Right forelimb (tissue), 1 donor: Measurements from ENCODE around the gene OR7G3.
A peak's percentile ranks its signal among the peaks of the same experiment; 100 is the strongest.

ENCODE experiments used
- DNase-seq: peaks from one replicate; pipeline ENCODE4 v3.0.0-alpha.2; 2018

The OR7G3 gene

GRCh38 chr19:9126900-9127405 is at the start of gene OR7G3:
Gene OR7G3, minus strand, starts transcription at chr19:9126950. Its CDS starts 0 bp downstream, at chr19:9126950.
- no peak for DNase-seq

DNA sequence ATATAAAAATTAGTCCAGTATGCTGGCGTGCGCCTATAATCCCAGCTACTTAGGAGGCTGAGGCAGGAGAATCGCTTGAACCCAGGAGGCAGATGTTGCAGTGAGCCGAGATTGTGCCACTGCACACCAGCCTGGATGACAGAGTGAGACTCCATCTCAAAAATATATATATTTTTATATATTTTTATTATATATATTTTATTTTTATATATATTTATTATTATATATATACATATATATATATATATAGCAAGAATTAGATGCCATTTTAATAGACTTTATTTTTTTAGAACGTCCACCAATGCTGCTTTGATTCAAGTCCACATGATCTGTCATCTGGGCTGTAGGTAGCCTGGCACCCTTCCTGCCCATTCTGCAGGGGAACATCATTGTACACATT is 48.6 kb upstream of the OR7G3 start:
- DNase-seq: no peak

GRCh38 chr19:9171393-9171991 is 44.7 kb upstream of the OR7G3 start:
- no peak for DNase-seq

GRCh38 chr19:9166846-9167245 is 40.1 kb upstream of the OR7G3 start:
- no peak for DNase-seq

DNA sequence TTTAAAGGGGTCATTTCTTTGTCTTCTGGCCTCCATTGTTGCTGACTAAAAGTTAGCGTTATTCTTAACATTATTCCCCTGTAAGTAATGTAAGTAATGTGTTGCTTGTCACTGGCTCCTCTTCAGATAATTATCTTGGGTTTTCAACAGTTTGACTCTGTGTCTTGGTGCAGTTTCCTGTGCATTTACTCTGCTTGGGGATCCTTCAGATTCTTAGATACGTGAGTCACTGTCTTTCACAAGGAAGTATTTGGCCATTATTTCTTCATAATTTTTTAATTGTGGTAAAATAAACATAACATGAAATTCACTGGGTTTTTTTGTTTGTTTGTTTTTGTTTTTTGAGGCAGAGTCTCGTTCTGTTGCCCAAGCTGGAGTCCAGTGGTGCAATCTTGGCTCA is 38.5 kb upstream of the OR7G3 start:
- DNase-seq: no peak

- no peak for DNase-seq
These were observed 34.7 kb upstream of the OR7G3 start for GRCh38 chr19:9161427-9161826.

DNA sequence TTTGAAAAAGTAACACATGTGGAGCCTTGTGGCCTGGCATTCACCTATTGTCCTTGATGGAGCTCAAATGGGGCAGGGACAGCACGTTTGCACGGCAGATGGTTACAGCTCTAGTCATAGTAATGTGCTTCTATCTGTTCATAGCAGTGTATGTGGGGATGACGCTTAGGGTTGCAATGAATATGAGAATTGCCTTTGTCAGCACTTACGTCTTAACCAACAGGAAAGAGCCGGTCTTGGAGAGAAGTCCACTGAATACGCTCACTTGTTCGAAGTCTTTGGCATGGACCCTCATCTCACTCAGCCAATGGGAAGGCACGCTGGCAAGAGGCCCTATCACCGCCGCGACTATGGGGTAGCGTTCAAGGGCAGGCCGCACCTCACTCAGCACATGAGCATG is 33.1 kb upstream of the OR7G3 start:
- no peak for DNase-seq

DNA sequence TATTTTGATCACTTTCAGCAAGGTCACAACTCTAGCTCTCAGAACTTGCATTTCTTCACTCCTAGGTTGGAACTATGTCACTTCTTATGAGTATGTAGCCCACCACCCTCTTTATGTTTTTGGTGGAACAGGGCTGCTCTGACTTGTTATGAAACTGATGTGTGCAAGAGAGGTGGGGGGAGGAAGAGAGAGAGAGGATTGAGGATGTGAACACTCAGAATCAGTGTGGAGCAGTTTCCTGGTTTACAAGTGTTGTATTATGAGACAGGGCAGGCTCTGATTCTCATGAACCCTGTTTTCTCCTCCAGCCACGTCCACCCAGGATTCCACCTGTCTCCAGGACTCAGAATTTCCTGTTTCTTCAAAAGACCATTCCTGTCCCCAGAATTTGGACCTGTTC is 29.6 kb upstream of the OR7G3 start:
- DNase-seq: no peak

- no peak for DNase-seq
These were observed 28.8 kb upstream of the OR7G3 start for GRCh38 chr19:9155591-9155990.

GRCh38 chr19:9151367-9151766 is 24.6 kb upstream of the OR7G3 start:
- no peak for DNase-seq

- DNase-seq: no peak
These were observed 23.9 kb upstream of the OR7G3 start for GRCh38 chr19:9150650-9151049.

GRCh38 chr19:9149997-9150396 is 23.2 kb upstream of the OR7G3 start:
- DNase-seq: no peak

GRCh38 chr19:9148697-9149096 is 21.9 kb upstream of the OR7G3 start:
- no peak for DNase-seq

DNA sequence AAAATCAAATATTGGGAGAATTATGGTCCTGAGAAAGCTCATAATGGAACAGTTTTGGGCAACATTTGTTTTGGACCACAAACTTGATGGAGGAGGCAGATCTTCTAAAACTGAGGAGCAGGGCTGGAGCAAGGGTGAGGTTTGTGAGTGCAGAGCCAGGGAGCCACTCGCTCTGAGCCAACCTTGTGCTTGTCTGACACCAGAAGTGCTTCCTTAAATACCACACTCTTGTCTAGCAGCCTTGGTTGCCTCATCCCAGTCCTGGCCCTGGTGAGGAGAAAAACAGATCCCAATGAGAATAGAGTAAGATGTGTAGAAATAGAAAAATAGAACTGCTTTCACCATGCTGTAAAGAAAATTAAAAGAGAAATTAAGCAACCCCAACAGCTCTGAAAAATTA is 20.1 kb upstream of the OR7G3 start:
- DNase-seq: no peak

GRCh38 chr19:9144920-9145319 is 18.2 kb upstream of the OR7G3 start:
- DNase-seq: no peak

- peak; percentile 92 for DNase-seq
These were observed 13.6 kb upstream of the OR7G3 start, which contains the start of gene ZNF317 for GRCh38 chr19:9140159-9140874. Gene ZNF317, plus strand, starts transcription at chr19:9140397. Its CDS starts 15,620 bp downstream, at chr19:9156017.

DNA sequence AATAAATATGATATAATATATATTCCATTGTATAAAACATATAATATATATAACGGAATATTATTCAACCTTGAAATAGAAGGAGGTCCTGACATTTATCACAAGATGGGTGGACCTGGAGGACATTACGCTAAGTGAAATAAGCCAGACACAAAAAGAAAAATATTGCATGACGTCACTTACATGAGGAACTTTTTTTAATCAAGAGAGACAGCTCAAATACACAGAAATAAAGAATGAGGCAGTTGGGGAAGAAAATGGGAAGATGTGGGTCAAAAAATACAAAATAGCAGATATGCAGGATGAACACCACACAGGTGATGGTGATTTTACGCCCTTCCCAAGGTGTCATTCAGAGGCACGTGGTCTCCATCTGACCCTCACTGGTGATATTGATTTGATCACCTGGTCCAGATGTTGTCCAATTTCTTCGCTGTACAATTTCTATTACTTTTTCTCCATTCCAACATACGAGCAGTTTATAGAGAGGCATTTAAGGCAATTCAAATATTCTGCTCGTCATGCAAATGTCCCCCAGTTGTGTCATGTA is 12.9 kb upstream of the OR7G3 start:
- DNase-seq: no peak

DNA sequence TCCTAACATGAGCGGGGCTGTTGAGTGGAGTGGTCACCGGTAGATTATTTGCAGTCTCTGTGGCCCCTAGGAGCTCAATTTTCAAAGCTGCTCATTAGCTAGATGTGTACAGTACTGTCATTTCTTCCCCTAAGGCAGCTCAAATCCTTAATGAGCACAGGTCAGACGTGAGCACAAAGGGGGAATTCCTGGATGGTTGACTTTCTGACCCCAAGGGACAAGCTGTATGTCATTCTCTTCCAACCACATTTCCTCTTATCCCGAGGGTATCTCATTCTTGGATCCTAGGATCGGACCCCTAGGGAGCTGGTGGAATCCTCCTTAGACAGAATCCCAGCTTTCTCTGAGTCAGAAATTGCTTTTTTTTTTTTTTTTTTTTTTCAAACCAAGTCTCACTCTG is 5.7 kb upstream of the OR7G3 start:
- DNase-seq: no peak

GRCh38 chr19:9130965-9131364 is 4.2 kb upstream of the OR7G3 start:
- DNase-seq: no peak

DNA sequence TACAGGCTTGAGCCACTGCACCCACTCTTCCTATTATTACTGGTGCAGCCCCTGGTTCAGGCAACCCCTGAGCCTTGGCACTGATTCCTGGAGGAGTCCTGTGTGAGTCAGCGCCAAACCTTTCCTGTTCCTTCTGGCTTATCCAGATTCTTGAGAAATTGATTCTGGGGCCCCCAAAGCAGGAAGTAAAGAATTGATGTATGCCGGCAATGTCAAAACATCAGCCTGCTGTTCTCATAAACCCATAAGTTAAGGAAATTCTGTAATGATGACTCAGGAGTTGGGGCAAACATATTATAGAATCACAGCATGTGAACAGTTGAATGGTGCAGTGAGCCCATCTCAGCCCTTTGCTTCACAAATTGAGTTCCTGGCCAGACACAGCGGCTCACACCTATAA is 1.4 kb upstream of the OR7G3 start:
- no peak for DNase-seq

DNA sequence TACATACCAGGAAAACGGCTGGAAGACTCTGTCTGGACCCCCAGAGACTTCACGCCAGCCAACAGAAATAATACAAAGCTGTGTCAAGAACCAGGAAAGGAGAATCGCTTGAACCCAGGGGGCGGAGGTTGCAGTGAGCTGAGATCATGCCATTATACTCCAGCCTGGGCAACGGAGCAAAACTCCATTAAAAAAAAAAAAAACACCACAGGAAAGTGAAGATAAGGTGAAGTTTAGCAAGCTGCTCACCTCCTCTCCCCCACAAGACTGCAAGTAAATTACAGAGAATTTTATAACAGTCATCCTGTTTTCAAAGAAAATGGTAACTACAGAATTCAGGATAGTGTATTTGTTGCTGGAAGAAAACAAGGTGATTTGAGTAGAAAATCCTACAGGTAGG is 10.2 kb downstream of the OR7G3 start:
- DNase-seq: no peak

DNA sequence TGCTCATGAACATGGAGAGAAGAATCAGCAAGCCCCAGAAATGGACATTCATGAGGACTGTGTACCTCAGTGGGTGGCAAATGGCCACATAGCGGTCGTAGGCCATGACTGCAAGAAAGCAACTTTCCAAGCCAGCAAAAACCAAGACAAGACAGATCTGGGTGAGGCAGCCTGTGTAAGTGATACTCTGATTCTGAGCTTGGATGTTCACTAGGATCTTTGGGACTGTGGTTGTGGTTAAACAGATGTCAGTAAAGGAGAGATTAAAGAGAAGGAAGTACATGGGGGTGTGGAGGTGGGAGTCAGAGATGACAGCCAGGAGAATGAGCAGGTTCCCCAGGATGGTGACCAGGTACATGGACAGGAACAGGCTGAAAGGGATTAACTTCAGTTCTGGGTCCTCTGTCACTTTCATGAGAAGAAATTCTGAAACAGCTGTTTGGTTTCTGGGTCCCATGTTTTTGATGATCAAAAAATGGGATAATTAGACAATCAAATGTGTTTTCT is 11.4 kb downstream of the OR7G3 start, which contains the start of gene OR7G1:
Gene OR7G1 (minus strand): TSS at position 457 of the 507 bp plus-strand sequence. CDS start 0 bp downstream, at position 457.
- no peak for DNase-seq

- DNase-seq: no peak
These were observed 16.8 kb downstream of the OR7G3 start for GRCh38 chr19:9109959-9110358.

GRCh38 chr19:9107375-9107774 is 19.4 kb downstream of the OR7G3 start, which contains the start of gene OR7G2:
Gene OR7G2, minus strand, starts transcription at chr19:9107475. Its CDS starts 4,232 bp downstream, at chr19:9103243.
- DNase-seq: no peak
